Uterus (tissue), 2 donors: Measurements from ENCODE around the gene SIPA1L3.

Experiments used
- POLR2A ChIP-seq, 2 donors: fragments of 450-650 bp; IDR thresholded peaks; one replicate each; pipeline ENCODE4 v1.6.1; 2016; ENCODE audit warnings: antibody characterized with exemption in 2 of 2, mild to moderate bottlenecking in 1 of 2, moderate library complexity in 1 of 2
- TF ChIP-seq, protein P1 (sequence below), 4 experiments: fragments of 200-600 bp in 2 of 4; fragments of 450-650 bp in 2 of 4; sonication (generic) in 2 of 4; IDR thresholded peaks; one replicate each; pipeline ENCODE4 v1.5.1; 2016 to 2019; ENCODE audit warnings: antibody characterized with exemption in 4 of 4, mild to moderate bottlenecking in 2 of 4, moderate library complexity in 1 of 4

- TF ChIP-seq, protein P1, sequence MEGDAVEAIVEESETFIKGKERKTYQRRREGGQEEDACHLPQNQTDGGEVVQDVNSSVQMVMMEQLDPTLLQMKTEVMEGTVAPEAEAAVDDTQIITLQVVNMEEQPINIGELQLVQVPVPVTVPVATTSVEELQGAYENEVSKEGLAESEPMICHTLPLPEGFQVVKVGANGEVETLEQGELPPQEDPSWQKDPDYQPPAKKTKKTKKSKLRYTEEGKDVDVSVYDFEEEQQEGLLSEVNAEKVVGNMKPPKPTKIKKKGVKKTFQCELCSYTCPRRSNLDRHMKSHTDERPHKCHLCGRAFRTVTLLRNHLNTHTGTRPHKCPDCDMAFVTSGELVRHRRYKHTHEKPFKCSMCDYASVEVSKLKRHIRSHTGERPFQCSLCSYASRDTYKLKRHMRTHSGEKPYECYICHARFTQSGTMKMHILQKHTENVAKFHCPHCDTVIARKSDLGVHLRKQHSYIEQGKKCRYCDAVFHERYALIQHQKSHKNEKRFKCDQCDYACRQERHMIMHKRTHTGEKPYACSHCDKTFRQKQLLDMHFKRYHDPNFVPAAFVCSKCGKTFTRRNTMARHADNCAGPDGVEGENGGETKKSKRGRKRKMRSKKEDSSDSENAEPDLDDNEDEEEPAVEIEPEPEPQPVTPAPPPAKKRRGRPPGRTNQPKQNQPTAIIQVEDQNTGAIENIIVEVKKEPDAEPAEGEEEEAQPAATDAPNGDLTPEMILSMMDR (IDR thresholded peaks at IDR 0.05) = no peak
- TF ChIP-seq POLR2A (IDR thresholded peaks at IDR 0.05) = no peak
These were observed 54.2 kb downstream of the SIPA1L3 start for GRCh38 chr19:37961198-37961597.
